ENCODE measurements around the gene PLCB3. TPM values are rescaled to one million over a fixed set of nuclear protein-coding genes. Genes with fewer than 3 reads are reported as not detected.

The PLCB3 gene
- total and polyA plus RNA-seq, 2 of the 13 experiments (the other 11 are each of a cell fraction or from before 2014, with no cell fraction given), result 7.5 to 13.8 TPM

GRCh38 chr11:64234647-64235379 lies 16.5 kb upstream of the PLCB3 start (continued):
- TF ChIP-seq, protein P1, sequence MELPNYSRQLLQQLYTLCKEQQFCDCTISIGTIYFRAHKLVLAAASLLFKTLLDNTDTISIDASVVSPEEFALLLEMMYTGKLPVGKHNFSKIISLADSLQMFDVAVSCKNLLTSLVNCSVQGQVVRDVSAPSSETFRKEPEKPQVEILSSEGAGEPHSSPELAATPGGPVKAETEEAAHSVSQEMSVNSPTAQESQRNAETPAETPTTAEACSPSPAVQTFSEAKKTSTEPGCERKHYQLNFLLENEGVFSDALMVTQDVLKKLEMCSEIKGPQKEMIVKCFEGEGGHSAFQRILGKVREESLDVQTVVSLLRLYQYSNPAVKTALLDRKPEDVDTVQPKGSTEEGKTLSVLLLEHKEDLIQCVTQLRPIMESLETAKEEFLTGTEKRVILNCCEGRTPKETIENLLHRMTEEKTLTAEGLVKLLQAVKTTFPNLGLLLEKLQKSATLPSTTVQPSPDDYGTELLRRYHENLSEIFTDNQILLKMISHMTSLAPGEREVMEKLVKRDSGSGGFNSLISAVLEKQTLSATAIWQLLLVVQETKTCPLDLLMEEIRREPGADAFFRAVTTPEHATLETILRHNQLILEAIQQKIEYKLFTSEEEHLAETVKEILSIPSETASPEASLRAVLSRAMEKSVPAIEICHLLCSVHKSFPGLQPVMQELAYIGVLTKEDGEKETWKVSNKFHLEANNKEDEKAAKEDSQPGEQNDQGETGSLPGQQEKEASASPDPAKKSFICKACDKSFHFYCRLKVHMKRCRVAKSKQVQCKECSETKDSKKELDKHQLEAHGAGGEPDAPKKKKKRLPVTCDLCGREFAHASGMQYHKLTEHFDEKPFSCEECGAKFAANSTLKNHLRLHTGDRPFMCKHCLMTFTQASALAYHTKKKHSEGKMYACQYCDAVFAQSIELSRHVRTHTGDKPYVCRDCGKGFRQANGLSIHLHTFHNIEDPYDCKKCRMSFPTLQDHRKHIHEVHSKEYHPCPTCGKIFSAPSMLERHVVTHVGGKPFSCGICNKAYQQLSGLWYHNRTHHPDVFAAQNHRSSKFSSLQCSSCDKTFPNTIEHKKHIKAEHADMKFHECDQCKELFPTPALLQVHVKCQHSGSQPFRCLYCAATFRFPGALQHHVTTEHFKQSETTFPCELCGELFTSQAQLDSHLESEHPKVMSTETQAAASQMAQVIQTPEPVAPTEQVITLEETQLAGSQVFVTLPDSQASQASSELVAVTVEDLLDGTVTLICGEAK (IDR thresholded peaks at IDR 0.05), result no peak
- TF ChIP-seq, protein P1 (CRISPR knock-in tag; IDR thresholded peaks at IDR 0.05), result no peak
- no peak for TF ChIP-seq ZC3H4 (CRISPR knock-in tag; IDR thresholded peaks at IDR 0.05; ENCODE audit: borderline replicate concordance)
- TF ChIP-seq LCORL (IDR thresholded peaks at IDR 0.05), result no peak
- no peak; the same call in 1 of the 2 replicates for TF ChIP-seq LCORL (CRISPR knock-in tag; IDR thresholded peaks at IDR 0.05)
- TF ChIP-seq SOX13 (IDR thresholded peaks at IDR 0.05), result no peak
- TF ChIP-seq SOX13 (CRISPR knock-in tag; conservative IDR thresholded peaks at IDR 0.05 in 1 of 2, IDR thresholded peaks at IDR 0.05 in 1 of 2), result 0 out of 4 replicates have a peak, but pooled peaks of 1 of the 2 experiments have one; percentile 10
- no peak for TF ChIP-seq ZNF230 (CRISPR knock-in tag; IDR thresholded peaks at IDR 0.05)
- no peak for TF ChIP-seq HNRNPLL (IDR thresholded peaks at IDR 0.05; ENCODE audit: low read depth, low read length, poor library complexity, severe bottlenecking)
- TF ChIP-seq, protein P2, sequence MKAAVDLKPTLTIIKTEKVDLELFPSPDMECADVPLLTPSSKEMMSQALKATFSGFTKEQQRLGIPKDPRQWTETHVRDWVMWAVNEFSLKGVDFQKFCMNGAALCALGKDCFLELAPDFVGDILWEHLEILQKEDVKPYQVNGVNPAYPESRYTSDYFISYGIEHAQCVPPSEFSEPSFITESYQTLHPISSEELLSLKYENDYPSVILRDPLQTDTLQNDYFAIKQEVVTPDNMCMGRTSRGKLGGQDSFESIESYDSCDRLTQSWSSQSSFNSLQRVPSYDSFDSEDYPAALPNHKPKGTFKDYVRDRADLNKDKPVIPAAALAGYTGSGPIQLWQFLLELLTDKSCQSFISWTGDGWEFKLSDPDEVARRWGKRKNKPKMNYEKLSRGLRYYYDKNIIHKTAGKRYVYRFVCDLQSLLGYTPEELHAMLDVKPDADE (CRISPR knock-in tag; IDR thresholded peaks at IDR 0.05), result no peak
- TF ChIP-seq, protein P3, sequence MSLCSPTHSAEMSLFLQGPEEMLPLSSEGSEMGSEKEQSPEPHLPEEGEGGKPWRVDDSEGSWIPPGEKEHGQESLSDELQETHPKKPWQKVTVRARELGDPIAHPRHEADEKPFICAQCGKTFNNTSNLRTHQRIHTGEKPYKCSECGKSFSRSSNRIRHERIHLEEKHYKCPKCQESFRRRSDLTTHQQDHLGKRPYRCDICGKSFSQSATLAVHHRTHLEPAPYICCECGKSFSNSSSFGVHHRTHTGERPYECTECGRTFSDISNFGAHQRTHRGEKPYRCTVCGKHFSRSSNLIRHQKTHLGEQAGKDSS (CRISPR knock-in tag; IDR thresholded peaks at IDR 0.05; ENCODE audit: borderline replicate concordance, low read depth), result no peak
- no peak for TF ChIP-seq GFI1 (CRISPR knock-in tag; IDR thresholded peaks at IDR 0.05; ENCODE audit: borderline replicate concordance)
- TF ChIP-seq, protein P4, sequence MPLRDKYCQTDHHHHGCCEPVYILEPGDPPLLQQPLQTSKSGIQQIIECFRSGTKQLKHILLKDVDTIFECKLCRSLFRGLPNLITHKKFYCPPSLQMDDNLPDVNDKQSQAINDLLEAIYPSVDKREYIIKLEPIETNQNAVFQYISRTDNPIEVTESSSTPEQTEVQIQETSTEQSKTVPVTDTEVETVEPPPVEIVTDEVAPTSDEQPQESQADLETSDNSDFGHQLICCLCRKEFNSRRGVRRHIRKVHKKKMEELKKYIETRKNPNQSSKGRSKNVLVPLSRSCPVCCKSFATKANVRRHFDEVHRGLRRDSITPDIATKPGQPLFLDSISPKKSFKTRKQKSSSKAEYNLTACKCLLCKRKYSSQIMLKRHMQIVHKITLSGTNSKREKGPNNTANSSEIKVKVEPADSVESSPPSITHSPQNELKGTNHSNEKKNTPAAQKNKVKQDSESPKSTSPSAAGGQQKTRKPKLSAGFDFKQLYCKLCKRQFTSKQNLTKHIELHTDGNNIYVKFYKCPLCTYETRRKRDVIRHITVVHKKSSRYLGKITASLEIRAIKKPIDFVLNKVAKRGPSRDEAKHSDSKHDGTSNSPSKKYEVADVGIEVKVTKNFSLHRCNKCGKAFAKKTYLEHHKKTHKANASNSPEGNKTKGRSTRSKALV (CRISPR knock-in tag; IDR thresholded peaks at IDR 0.05), result no peak
